K562 (cell line): Measurements from ENCODE around the gene DDR2. TPM values are rescaled to one million over a fixed set of nuclear protein-coding genes. Genes with fewer than 3 reads are reported as not detected.
A peak's percentile ranks its signal among the peaks of the same experiment; 100 is the strongest.

Experiments
- ATAC-seq: fragments of 200-7000 bp; cut with Tn5 transposase; 3 replicates; pipeline ENCODE4 v1.9.1; 2020; ENCODE audit warnings: moderate library complexity
- BruUV-seq: library from RNA; stranded (reverse); fragments of 400-500 nt; replicated peaks from 2 replicates; lab custom pipeline; 2021; lab: Mats Ljungman, UMichigan
- CTCF ChIA-PET: fragments of 300-600 bp; formaldehyde crosslinking; extraction: SDS; loops from one replicate; lab custom pipeline; 2021; ENCODE audit warnings: low intra/inter-chr PET ratio; lab: Yijun Ruan, JAX
- POLR2A ChIA-PET: fragments of 300-600, 350-650 bp; sonication (Branson Sonifier 250); formaldehyde crosslinking; extraction: SDS; loops from one replicate; lab custom pipeline; 2021; ENCODE audit warnings: antibody characterized with exemption, inconsistent platforms; lab: Yijun Ruan, JAX
- DNase-seq, 4 experiments: peaks; one replicate each; pipeline versions ENCODE4 v3.0.0 to v3.0.0-alpha.2; 2011 to 2018; ENCODE audit warnings: low spot score in 3 of 4, mixed read lengths in 3 of 4; ENCODE audit errors: extremely low read depth in 1 of 4
- FAIRE-seq: peaks from 2 replicates; lab custom pipeline; 2011; peaks lifted over from hg19 to GRCh38; lab: Jason Lieb, UNC
- H2AFZ ChIP-seq: 2 replicates; pipeline ENCODE4 v1.6.0; 2011; ENCODE audit warnings: low read depth, low read length, control low read depth, inconsistent platforms
- H3K27ac ChIP-seq: fragments of 200-600 bp; 3 replicates; pipeline ENCODE4 v1.8.0; 2011; ENCODE audit warnings: low read depth, mild to moderate bottlenecking, control low read depth, inconsistent platforms, low read length, moderate library complexity, mixed read lengths; ENCODE audit errors: extremely low read depth
- H3K27me3 ChIP-seq, 2 experiments: fragments of 300-600 bp in 1 of 2; 2 replicates in 1 of 2; 3 replicates in 1 of 2; pipeline versions ENCODE4 v1.6.0 to v1.8.0; 2011; ENCODE audit warnings: inconsistent platforms in 2 of 2, low read length in 2 of 2, mild to moderate bottlenecking in 1 of 2, mixed read lengths in 1 of 2, moderate library complexity in 1 of 2; ENCODE audit not compliant: control insufficient read depth in 2 of 2, insufficient read depth in 2 of 2
- H3K36me3 ChIP-seq: fragments of 300-600 bp; 3 replicates; pipeline ENCODE4 v1.8.0; 2011; ENCODE audit warnings: mild to moderate bottlenecking, low read length, inconsistent platforms; ENCODE audit not compliant: control insufficient read depth, insufficient read depth
- H3K4me1 ChIP-seq, 2 experiments: fragments of 200-600 bp in 1 of 2; replicated peaks in 1 of 2; 2 replicates in 1 of 2; 3 replicates in 1 of 2; pipeline versions ENCODE4 v1.5.1 to v1.8.0; 2011; ENCODE audit warnings: inconsistent platforms in 2 of 2, low read length in 2 of 2, mild to moderate bottlenecking in 1 of 2, mixed read lengths in 1 of 2, moderate library complexity in 1 of 2; ENCODE audit not compliant: control insufficient read depth in 2 of 2, insufficient read depth in 2 of 2
- H3K4me2 ChIP-seq: 2 replicates; pipeline ENCODE4 v1.6.1; 2011; ENCODE audit warnings: low read length, control low read depth, inconsistent platforms, mixed read lengths; ENCODE audit not compliant: insufficient read depth
- H3K4me3 ChIP-seq: fragments of 200-600 bp; sonication (generic), shearing (Covaris generic); 2 replicates; pipeline ENCODE4 v1.5.1; 2016; ENCODE audit warnings: control low read depth, inconsistent platforms
- H3K79me2 ChIP-seq: fragments of 200-600 bp; 3 replicates; pipeline ENCODE4 v1.8.0; 2011; ENCODE audit warnings: low read length, inconsistent platforms; ENCODE audit not compliant: control insufficient read depth, insufficient read depth
- H3K9ac ChIP-seq, 2 experiments: 2 replicates each; pipeline versions ENCODE4 v1.6.0 to v1.6.1; 2011; ENCODE audit warnings: low read depth in 2 of 2, low read length in 2 of 2, control low read depth in 1 of 2, inconsistent platforms in 1 of 2, mild to moderate bottlenecking in 1 of 2, mixed read lengths in 1 of 2; ENCODE audit not compliant: insufficient read depth in 1 of 2
- H3K9me1 ChIP-seq: one replicate; pipeline ENCODE4 v1.6.0; 2011; ENCODE audit warnings: inconsistent platforms, mild to moderate bottlenecking, low read length, moderate library complexity; ENCODE audit not compliant: control insufficient read depth, insufficient read depth
- H3K9me3 ChIP-seq: replicated peaks from 2 replicates; pipeline ENCODE4 v1.5.1; 2011; ENCODE audit warnings: low read depth, low read length, inconsistent platforms; ENCODE audit not compliant: control insufficient read depth, insufficient read depth
- H4K20me1 ChIP-seq: replicated peaks from 2 replicates; pipeline ENCODE4 v1.6.1; 2011; ENCODE audit warnings: low read length, inconsistent platforms, mixed read lengths; ENCODE audit not compliant: control insufficient read depth, insufficient read depth
- BRF1 ChIP-seq: IDR thresholded peaks from 3 replicates; pipeline ENCODE4 v1.6.1; 2011; ENCODE audit warnings: borderline replicate concordance, mild to moderate bottlenecking; ENCODE audit not compliant: insufficient read length; ENCODE audit errors: extremely low read depth
- C11orf30 ChIP-seq: fragments of 450-650 bp; IDR thresholded peaks from 2 replicates; pipeline ENCODE4 v1.6.1; 2016; ENCODE audit warnings: low read depth, mild to moderate bottlenecking
- CEBPB ChIP-seq: fragments of 450-650 bp; IDR thresholded peaks from 2 replicates; pipeline ENCODE4 v1.6.1; 2016; ENCODE audit warnings: missing genetic modification characterization, missing compliant biosample characterization
- CEBPG ChIP-seq, 3 experiments: fragments of 200-800 bp in 1 of 3; sonication (Bioruptor generic) in 1 of 3; sonication (generic) in 1 of 3; formaldehyde crosslinking in 1 of 3; IDR thresholded peaks in 2 of 3; conservative IDR thresholded peaks in 1 of 3; 2 replicates each; pipeline versions ENCODE4 v1.6.1 to v1.8.0; 2016 to 2022; ENCODE audit warnings: missing compliant biosample characterization in 2 of 3, missing genetic modification characterization in 2 of 3, mild to moderate bottlenecking in 1 of 3, missing genetic modification reagents in 1 of 3
- FOSL1 ChIP-seq: fragments of 200-800 bp; sonication (Bioruptor generic); conservative IDR thresholded peaks from 2 replicates; pipeline ENCODE4 v1.6.1; 2016; ENCODE audit warnings: missing genetic modification characterization, missing compliant biosample characterization
- HMG20A ChIP-seq: fragments of 450-650 bp; formaldehyde crosslinking; conservative IDR thresholded peaks from 2 replicates; pipeline ENCODE4 v1.4.0; 2020; ENCODE audit warnings: mild to moderate bottlenecking, mixed read lengths
- JUND ChIP-seq, 2 experiments: IDR thresholded peaks; 2 replicates in 1 of 2; 3 replicates in 1 of 2; pipeline ENCODE4 v1.6.1; 2011; ENCODE audit warnings: borderline replicate concordance in 2 of 2, low read depth in 2 of 2, low read length in 2 of 2, improper control_type of control experiment in 1 of 2, missing biosample characterization in 1 of 2, missing genetic modification characterization in 1 of 2, missing genetic modification reagents in 1 of 2
- MAFF ChIP-seq: IDR thresholded peaks from 2 replicates; pipeline ENCODE4 v1.6.1; 2012; ENCODE audit warnings: low read length, improper control_type of control experiment
- MAFG ChIP-seq: fragments of 450-650 bp; conservative IDR thresholded peaks from 2 replicates; pipeline ENCODE4 v1.6.1; 2016; ENCODE audit warnings: missing genetic modification characterization, missing compliant biosample characterization
- MAFK ChIP-seq: IDR thresholded peaks from 2 replicates; pipeline ENCODE4 v1.6.1; 2011; ENCODE audit warnings: low read length, improper control_type of control experiment
- NFE2L1 ChIP-seq: fragments of 450-650 bp; IDR thresholded peaks from 2 replicates; pipeline ENCODE4 v1.6.1; 2016; ENCODE audit warnings: missing genetic modification characterization, low read depth, mild to moderate bottlenecking, missing compliant biosample characterization, moderate library complexity, borderline replicate concordance
- NKRF ChIP-seq: fragments of 450-650 bp; IDR thresholded peaks from 2 replicates; pipeline ENCODE4 v1.6.1; 2016; ENCODE audit warnings: borderline replicate concordance
- POLR2H ChIP-seq: IDR thresholded peaks from 2 replicates; pipeline ENCODE4 v1.6.1; 2016; ENCODE audit warnings: missing genetic modification characterization, low read depth, mild to moderate bottlenecking, control low read depth, missing compliant biosample characterization, moderate library complexity
- TCF7 ChIP-seq: sonication (generic); IDR thresholded peaks from 2 replicates; pipeline ENCODE4 v1.6.1; 2016; ENCODE audit warnings: antibody characterized with exemption, borderline replicate concordance
- VEZF1 ChIP-seq: fragments of 200-800 bp; sonication (Bioruptor generic); IDR thresholded peaks from 2 replicates; pipeline ENCODE4 v1.6.1; 2017; ENCODE audit warnings: missing genetic modification characterization, missing compliant biosample characterization
- ZNF24 ChIP-seq: fragments of 450-650 bp; IDR thresholded peaks from 2 replicates; pipeline ENCODE4 v1.6.1; 2016
- ZNF316 ChIP-seq: fragments of 450-650 bp; IDR thresholded peaks from 2 replicates; pipeline ENCODE4 v1.6.1; 2016
- WGBS: fragments of 100-300 bp; shearing (Covaris generic); methylation state at CpG from one replicate; pipeline ENCODE4 v1.1.6; 2016; ENCODE audit warnings: low coverage, mixed read lengths; ENCODE audit not compliant: insufficient coverage; ENCODE audit errors: missing lambda C conversion rate; 5-methylcytosine and 5-hydroxymethylcytosine counted together
- in situ Hi-C: fragments of 300-500 bp; cut with MboI; formaldehyde crosslinking; loops from 4 replicates; pipeline ENCODE4 v1.15.0; 2018; ENCODE audit warnings: inconsistent platforms, mixed read lengths
- intact Hi-C: fragments of 100-400 bp; cut with micrococcal nuclease; formaldehyde crosslinking; loops from 2 replicates; pipeline ENCODE4 v1.14.2; 2022
- polyA plus RNA-seq, 8 experiments: library from polyadenylated mRNA; depleted of rRNA in 4 of 8; stranded (reverse) in 5 of 8; unstranded in 3 of 8; fragments of >200 nt; fragmentation: Nextera tagmentation in 2 of 8; fragmentation: Illumina TruSeq in 1 of 8; extraction: Ambion mirVana in 2 of 8; extraction: Trizol in 1 of 8; gene quantifications; 2 replicates each; pipeline versions ENCODE4 v1.2.1 to v1.2.3, GENCODE V29; 2011 to 2014; ENCODE audit warnings: inconsistent platforms in 1 of 8, missing spikeins in 1 of 8
- total RNA-seq, 7 experiments: library from RNA; depleted of rRNA in 6 of 7; stranded (reverse); fragments of >200 nt in 6 of 7; fragmentation: Illumina TruSeq in 2 of 7; extraction: Trizol in 2 of 7; gene quantifications; 2 replicates each; pipeline versions ENCODE4 v1.2.1 to v1.2.3, GENCODE V29; 2011 to 2021; ENCODE audit warnings: low replicate concordance in 1 of 7

The DDR2 gene
- total and polyA plus RNA-seq, 9 of the 15 experiments (the other 6 are each of a cell fraction or from before 2014, with no cell fraction given), result 0.36 to 2.0 (median 1.1) TPM

- H3K4me2 ChIP-seq, result no peak overlapping the region
- BruUV-seq, result no TSS peak
- 0 out of 2 replicates have a peak, but pooled peaks have one; percentile 13 for TF ChIP-seq NFE2L1
- TF ChIP-seq VEZF1, result no peak
- peak; percentile 60; the same call in 1 of the 2 replicates for TF ChIP-seq C11orf30
- no peak for TF ChIP-seq POLR2H
- TF ChIP-seq TCF7, result no peak
- TF ChIP-seq CEBPB (tag), result peak; percentile 85
- TF ChIP-seq NKRF, result no peak
- no peak for TF ChIP-seq JUND (IDR thresholded peaks at IDR 0.05; ENCODE audit: borderline replicate concordance, low read depth, low read length)
- TF ChIP-seq JUND (tag; IDR thresholded peaks at IDR 0.05; ENCODE audit: borderline replicate concordance, low read depth, low read length), result peak; percentile 58; the same call in 1 of the 3 replicates
- peak; percentile 48; the same call in 1 of the 2 replicates for TF ChIP-seq ZNF316
- TF ChIP-seq HMG20A (CRISPR knock-in tag), result no peak
- TF ChIP-seq FOSL1 (tag), result peak; percentile 55; the same call in 1 of the 2 replicates
- TF ChIP-seq MAFG, result peak; percentile 88
- peak; percentile 37; the same call in 1 of the 2 replicates for TF ChIP-seq MAFF
- TF ChIP-seq CEBPG (CRISPR knock-in tag; IDR thresholded peaks at IDR 0.05), result no peak
- peak; percentile 47 to 56; a peak in 3 of 4 replicates for TF ChIP-seq CEBPG (tag; conservative IDR thresholded peaks at IDR 0.05 in 1 of 2, IDR thresholded peaks at IDR 0.05 in 1 of 2)
- TF ChIP-seq MAFK, result peak; percentile 46; the same call in 1 of the 2 replicates
- TF ChIP-seq ZNF24, result peak; percentile 88
- TF ChIP-seq BRF1, result no peak
Measured at GRCh38 chr1:162674034-162674608, 41.9 kb downstream of the DDR2 start.

More at GRCh38 chr1:162674034-162674608, 41.9 kb downstream of the DDR2 start:
- FAIRE-seq, result peak; percentile 37
- no peaks in the 10 kb centered on the region; a peak in 1 of 5 replicates for H3K27me3 ChIP-seq
- H3K4me1 ChIP-seq, result peaks cover 0 to 8% of the 10 kb centered on the region in 2 experiments; a peak in 3 of 5 replicates
- CTCF ChIA-PET, result no interaction called here
- in situ Hi-C loops (no loop called here), intact Hi-C loops (no loop called here)
- WGBS, result 27% methylated on average over 2 of the region's 2 CpGs
- no peaks in the 10 kb centered on the region for H3K36me3 ChIP-seq
- no peak for ATAC-seq
- H3K9me3 ChIP-seq, result no peaks in the 10 kb centered on the region
- no peak for DNase-seq
- H3K27ac ChIP-seq, result no peak overlapping the region
- H2AFZ ChIP-seq, result no peak overlapping the region
- POLR2A ChIA-PET, result no interaction called here
- H3K9me1 ChIP-seq, result no peaks in the 10 kb centered on the region
- no peaks in the 10 kb centered on the region for H4K20me1 ChIP-seq
- no peak overlapping the region for H3K4me3 ChIP-seq
- H3K9ac ChIP-seq, result no peak overlapping the region
- no peaks in the 10 kb centered on the region for H3K79me2 ChIP-seq
